ENCODE measurements around the gene PTPRD.

DNA sequence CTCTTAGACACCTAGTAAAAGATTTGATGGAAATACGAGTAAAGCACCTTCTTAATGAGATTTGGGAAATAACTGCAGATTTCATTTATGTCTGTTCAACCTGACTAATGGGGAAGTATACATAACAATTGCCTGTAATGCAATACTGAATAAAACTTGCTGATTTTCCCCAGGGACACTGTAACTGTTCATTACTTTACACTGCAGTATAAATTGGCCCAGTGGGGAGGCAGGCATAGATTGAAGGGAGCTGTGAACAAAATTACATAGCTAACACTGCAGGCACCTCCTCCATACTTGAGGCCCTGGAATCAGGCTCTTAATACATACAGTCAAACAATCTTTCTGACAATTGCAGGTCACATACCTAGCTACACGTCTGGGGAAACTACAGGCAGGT, 216.2 kb downstream of the PTPRD start:
- TF ChIP-seq, protein P1, sequence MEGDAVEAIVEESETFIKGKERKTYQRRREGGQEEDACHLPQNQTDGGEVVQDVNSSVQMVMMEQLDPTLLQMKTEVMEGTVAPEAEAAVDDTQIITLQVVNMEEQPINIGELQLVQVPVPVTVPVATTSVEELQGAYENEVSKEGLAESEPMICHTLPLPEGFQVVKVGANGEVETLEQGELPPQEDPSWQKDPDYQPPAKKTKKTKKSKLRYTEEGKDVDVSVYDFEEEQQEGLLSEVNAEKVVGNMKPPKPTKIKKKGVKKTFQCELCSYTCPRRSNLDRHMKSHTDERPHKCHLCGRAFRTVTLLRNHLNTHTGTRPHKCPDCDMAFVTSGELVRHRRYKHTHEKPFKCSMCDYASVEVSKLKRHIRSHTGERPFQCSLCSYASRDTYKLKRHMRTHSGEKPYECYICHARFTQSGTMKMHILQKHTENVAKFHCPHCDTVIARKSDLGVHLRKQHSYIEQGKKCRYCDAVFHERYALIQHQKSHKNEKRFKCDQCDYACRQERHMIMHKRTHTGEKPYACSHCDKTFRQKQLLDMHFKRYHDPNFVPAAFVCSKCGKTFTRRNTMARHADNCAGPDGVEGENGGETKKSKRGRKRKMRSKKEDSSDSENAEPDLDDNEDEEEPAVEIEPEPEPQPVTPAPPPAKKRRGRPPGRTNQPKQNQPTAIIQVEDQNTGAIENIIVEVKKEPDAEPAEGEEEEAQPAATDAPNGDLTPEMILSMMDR (conservative IDR thresholded peaks at IDR 0.05; ENCODE audit: low read depth in 2 of 2), result no peak
- TF ChIP-seq, protein P2, sequence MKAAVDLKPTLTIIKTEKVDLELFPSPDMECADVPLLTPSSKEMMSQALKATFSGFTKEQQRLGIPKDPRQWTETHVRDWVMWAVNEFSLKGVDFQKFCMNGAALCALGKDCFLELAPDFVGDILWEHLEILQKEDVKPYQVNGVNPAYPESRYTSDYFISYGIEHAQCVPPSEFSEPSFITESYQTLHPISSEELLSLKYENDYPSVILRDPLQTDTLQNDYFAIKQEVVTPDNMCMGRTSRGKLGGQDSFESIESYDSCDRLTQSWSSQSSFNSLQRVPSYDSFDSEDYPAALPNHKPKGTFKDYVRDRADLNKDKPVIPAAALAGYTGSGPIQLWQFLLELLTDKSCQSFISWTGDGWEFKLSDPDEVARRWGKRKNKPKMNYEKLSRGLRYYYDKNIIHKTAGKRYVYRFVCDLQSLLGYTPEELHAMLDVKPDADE (IDR thresholded peaks at IDR 0.05), result no peak
- TF ChIP-seq POLR2AphosphoS5 (IDR thresholded peaks at IDR 0.05; ENCODE audit: low read depth) (no peak), JUNB (IDR thresholded peaks at IDR 0.05; ENCODE audit: unreplicated experiment) (no peak), EZH2 (IDR thresholded peaks at IDR 0.05; ENCODE audit: low read depth, unreplicated experiment) (no peak), EZH2phosphoT487 (IDR thresholded peaks at IDR 0.05; ENCODE audit: unreplicated experiment) (no peak), CREB1 (CRISPR knock-in tag; IDR thresholded peaks at IDR 0.05; ENCODE audit: low read depth) (no peak), NANOG (IDR thresholded peaks at IDR 0.05; ENCODE audit: borderline replicate concordance) (no peak), STAT1 (IDR thresholded peaks at IDR 0.05; ENCODE audit: unreplicated experiment) (no peak), ZNF114 (CRISPR knock-in tag; IDR thresholded peaks at IDR 0.05) (no peak), ZNF331 (CRISPR knock-in tag; IDR thresholded peaks at IDR 0.05; ENCODE audit: low read depth) (no peak)
- TF ChIP-seq, protein P3, sequence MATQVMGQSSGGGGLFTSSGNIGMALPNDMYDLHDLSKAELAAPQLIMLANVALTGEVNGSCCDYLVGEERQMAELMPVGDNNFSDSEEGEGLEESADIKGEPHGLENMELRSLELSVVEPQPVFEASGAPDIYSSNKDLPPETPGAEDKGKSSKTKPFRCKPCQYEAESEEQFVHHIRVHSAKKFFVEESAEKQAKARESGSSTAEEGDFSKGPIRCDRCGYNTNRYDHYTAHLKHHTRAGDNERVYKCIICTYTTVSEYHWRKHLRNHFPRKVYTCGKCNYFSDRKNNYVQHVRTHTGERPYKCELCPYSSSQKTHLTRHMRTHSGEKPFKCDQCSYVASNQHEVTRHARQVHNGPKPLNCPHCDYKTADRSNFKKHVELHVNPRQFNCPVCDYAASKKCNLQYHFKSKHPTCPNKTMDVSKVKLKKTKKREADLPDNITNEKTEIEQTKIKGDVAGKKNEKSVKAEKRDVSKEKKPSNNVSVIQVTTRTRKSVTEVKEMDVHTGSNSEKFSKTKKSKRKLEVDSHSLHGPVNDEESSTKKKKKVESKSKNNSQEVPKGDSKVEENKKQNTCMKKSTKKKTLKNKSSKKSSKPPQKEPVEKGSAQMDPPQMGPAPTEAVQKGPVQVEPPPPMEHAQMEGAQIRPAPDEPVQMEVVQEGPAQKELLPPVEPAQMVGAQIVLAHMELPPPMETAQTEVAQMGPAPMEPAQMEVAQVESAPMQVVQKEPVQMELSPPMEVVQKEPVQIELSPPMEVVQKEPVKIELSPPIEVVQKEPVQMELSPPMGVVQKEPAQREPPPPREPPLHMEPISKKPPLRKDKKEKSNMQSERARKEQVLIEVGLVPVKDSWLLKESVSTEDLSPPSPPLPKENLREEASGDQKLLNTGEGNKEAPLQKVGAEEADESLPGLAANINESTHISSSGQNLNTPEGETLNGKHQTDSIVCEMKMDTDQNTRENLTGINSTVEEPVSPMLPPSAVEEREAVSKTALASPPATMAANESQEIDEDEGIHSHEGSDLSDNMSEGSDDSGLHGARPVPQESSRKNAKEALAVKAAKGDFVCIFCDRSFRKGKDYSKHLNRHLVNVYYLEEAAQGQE (IDR thresholded peaks at IDR 0.05; ENCODE audit: unreplicated experiment), result no peak
- TF ChIP-seq, protein P4, sequence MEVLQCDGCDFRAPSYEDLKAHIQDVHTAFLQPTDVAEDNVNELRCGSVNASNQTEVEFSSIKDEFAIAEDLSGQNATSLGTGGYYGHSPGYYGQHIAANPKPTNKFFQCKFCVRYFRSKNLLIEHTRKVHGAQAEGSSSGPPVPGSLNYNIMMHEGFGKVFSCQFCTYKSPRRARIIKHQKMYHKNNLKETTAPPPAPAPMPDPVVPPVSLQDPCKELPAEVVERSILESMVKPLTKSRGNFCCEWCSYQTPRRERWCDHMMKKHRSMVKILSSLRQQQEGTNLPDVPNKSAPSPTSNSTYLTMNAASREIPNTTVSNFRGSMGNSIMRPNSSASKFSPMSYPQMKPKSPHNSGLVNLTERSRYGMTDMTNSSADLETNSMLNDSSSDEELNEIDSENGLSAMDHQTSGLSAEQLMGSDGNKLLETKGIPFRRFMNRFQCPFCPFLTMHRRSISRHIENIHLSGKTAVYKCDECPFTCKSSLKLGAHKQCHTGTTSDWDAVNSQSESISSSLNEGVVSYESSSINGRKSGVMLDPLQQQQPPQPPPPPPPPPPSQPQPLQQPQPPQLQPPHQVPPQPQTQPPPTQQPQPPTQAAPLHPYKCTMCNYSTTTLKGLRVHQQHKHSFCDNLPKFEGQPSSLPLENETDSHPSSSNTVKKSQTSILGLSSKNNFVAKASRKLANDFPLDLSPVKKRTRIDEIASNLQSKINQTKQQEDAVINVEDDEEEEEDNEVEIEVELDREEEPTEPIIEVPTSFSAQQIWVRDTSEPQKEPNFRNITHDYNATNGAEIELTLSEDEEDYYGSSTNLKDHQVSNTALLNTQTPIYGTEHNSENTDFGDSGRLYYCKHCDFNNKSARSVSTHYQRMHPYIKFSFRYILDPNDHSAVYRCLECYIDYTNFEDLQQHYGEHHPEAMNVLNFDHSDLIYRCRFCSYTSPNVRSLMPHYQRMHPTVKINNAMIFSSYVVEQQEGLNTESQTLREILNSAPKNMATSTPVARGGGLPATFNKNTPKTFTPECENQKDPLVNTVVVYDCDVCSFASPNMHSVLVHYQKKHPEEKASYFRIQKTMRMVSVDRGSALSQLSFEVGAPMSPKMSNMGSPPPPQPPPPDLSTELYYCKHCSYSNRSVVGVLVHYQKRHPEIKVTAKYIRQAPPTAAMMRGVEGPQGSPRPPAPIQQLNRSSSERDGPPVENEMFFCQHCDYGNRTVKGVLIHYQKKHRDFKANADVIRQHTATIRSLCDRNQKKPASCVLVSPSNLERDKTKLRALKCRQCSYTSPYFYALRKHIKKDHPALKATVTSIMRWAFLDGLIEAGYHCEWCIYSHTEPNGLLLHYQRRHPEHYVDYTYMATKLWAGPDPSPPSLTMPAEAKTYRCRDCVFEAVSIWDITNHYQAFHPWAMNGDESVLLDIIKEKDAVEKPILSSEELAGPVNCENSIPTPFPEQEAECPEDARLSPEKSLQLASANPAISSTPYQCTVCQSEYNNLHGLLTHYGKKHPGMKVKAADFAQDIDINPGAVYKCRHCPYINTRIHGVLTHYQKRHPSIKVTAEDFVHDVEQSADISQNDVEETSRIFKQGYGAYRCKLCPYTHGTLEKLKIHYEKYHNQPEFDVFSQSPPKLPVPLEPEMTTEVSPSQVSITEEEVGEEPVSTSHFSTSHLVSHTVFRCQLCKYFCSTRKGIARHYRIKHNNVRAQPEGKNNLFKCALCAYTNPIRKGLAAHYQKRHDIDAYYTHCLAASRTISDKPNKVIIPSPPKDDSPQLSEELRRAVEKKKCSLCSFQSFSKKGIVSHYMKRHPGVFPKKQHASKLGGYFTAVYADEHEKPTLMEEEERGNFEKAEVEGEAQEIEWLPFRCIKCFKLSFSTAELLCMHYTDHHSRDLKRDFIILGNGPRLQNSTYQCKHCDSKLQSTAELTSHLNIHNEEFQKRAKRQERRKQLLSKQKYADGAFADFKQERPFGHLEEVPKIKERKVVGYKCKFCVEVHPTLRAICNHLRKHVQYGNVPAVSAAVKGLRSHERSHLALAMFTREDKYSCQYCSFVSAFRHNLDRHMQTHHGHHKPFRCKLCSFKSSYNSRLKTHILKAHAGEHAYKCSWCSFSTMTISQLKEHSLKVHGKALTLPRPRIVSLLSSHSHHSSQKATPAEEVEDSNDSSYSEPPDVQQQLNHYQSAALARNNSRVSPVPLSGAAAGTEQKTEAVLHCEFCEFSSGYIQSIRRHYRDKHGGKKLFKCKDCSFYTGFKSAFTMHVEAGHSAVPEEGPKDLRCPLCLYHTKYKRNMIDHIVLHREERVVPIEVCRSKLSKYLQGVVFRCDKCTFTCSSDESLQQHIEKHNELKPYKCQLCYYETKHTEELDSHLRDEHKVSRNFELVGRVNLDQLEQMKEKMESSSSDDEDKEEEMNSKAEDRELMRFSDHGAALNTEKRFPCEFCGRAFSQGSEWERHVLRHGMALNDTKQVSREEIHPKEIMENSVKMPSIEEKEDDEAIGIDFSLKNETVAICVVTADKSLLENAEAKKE (CRISPR knock-in tag; IDR thresholded peaks at IDR 0.05), result no peak
